ENCODE data around the gene ARHGAP31.
"Not testable (repeated sequence)": the region's sequence is repeated elsewhere in the genome, so short reads cannot be mapped to it uniquely, and the experiment has no call there.

Gene ARHGAP31

DNA sequence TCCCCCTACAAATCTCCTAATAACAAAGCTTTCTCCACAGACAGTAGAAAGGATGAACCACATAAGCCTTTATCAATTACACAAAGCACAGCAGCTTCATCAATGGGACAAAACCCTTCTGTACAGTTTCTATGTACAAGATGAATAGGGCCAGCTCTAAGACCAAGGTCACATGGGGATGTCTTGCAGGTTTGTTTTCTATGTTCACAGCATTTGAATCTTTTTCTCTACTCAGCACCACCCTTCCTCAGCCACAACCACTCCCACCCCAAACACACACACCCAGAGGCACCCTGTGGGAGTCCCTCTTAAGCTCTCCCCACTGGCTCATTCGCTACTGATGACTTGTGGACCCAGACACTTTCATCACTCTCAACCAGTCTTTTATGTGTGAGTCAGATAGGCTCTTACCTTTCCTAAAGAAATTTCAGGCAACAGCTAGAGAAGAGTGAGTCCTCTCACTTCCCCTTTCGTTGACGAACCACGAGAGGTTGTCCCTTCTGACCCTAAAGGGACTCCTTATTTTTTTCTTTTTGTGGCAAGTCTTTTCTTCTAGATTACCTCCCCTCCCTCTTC is 57.9 kb downstream of the ARHGAP31 start:
- peak in 2 of 5 experiments; percentile 7 to 28 for DNase-seq

DNA sequence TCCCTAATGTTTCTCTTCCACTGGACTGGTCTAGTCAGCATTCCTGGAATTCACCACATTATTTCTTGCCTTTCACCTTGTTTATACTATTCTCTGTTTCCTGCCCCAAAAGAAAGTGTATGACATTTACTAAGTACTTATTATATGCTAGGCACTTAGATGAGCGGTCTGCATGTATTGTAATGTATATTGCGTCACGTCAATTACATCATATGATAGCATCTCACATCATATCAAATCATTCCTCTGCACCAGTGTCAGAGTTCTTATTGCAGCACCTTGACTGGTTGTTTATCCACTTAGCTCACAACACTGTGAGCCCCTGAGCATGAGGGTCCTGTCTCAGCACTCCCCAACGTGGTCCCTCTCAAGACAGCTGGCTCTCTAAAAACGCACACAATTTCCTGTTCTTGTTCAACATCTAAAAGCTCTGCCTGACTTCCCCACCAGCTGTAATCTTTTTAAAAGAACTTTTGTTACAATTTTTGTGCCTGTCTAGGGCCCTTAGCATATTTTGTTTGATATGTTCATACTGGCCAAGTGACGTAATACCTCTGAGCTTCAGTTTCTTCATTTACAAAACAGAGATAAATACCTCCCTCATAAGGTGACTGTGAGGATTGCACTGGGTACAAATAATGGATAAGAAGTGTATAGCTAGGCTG is 58.8 kb downstream of the ARHGAP31 start:
- DNase-seq, result peak in 1 of 5 experiments; percentile 42

DNA sequence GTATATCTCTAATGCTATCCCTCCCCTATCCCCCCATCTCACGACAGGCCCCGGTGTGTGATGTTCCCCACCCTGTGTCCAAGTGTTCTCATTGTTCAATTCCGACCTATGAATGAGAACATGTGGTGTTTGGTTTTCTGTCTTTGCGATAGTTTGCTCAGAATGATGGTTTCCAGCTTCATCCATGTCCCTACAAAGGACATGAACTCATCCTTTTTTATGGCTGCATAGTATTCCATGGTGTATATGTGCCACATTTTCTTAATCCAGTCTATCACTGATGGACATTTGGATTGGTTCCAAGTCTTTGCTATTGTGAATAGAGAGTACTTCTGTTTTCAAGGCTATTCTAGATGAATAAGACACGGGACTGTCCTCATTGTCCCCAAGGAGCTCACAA is 61.4 kb downstream of the ARHGAP31 start:
- DNase-seq, result not testable (repeated sequence)

DNA sequence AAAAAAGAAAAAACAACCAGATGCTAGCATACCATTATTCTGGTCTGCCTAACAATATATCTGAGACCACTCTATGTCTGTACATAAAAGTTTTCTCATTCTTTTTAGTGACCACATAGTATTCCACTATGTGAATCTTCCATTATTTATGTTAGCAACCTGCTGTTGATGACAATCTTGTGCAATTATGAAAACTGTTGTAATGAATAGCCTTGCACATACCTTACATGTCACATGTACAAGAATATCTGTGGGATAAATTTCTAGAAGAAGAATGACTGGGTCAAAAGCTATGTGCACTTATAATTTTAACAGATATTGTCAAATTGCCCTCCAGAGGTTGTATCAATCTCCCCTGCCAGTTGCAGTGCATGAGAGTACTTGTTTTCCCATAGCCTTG is 62.5 kb downstream of the ARHGAP31 start:
- DNase-seq, result no peak

DNA sequence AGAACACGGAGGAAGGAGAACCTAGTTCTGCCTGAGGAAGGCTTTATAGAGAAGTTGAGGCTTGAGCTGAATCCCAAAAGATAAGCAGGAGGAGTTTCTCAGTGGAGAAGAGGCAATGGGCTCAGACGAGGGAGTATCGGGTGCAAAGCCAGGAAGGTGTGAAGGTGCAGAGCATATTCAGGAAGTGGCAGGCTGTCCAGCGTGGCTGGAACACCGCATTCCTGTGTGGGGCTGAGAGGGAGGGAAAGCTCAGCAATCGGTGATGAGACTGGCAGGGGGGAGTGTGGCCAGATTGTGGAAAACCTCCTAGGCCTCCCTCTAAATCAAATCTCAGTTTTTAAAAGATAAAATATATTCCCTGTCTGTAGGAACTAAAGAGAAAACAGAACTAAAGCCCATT is 63.0 kb downstream of the ARHGAP31 start:
- DNase-seq, result no peak

DNA sequence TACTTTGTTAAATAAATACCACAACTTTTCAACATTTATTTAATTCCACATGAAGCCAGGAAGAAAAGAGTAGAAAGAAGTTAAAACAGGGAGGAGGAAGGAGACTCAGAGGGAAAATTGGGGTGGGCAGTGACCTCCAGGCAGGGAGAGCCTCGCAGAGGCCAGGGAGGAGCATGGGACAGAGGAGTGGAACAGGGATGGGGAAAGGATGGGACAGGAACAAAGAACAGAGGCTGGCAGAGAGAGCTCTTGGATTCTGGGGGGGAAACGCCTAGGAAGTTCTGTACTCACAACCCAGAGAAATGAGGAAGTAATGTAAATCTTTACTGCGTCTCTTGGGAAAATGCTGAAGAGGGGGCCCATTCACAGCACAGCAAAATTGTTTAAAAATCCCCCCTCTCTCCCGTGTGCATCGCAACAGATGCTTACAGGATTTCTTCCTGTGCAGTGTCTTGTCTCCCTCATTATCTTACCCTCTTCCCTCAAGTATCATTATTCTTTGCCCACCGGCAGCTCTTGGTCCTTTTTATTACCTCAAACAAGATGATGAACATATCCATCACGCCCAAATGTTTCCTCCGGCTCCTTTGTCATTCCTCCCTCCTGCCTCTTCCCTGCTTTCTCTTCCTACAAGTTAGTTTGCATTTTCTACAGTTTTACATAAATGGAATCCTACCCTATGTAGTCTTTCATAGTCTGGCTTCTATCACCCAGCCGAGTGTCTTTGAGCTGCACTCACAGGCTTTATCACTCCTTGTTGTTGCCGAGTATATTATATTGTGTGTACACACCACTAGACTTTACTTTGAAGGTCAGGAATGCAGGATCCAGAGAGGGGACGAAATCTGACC is 65.5 kb downstream of the ARHGAP31 start:
- no peak for DNase-seq

DNA sequence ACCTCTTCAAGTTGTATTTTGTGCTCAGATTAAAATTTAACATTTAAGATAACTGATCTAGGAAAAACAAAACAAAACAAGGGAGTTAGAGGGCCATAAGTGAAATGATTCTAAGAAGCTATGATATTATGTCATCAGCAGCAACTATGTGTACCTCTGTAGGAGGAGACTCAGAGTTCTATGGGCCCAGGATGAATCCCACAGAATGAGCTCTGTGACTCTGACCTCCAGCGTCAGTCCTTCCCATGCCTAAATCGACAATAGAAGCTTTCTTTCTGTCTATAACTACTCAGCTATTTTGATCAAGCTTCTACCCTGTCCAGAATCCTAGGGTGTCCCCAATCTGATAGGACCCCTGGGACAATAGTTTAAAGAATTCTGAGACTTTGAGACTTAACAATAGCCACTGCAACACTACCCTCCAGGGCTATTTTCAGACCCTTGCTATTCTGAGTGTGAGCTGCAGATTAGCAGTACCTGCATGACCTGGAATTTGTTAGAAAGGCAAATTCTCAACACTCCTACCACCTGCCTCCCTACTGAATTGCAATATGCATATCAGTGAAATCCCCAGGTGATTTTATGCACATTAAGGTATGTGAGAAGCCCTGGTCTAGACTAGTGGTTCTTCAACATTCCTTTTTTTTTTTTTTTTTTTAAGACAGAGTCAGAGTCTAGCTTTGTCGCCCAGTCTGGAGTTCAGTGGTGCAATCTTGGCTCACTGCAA is 66.7 kb downstream of the ARHGAP31 start:
- DNase-seq, result no peak

DNA sequence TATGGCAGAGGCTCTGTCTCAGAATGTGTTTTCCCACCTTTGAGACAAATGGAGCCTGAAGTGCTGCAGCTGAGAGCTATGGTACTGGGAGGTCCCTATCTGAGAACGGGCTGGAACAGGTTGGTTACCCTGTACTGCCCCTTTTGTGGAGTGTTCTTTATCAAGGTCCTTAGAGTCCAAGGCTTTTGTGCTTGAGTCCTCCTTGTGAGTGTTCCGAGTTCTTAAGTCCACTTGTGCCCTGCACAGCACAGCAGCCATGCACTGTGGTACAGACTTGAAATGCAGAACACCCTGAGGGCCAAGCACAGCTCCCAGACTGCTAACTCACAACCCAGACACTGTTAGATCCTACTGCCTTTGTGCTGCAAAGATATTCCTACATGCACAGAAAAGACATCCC is 67.8 kb downstream of the ARHGAP31 start:
- no peak for DNase-seq

DNA sequence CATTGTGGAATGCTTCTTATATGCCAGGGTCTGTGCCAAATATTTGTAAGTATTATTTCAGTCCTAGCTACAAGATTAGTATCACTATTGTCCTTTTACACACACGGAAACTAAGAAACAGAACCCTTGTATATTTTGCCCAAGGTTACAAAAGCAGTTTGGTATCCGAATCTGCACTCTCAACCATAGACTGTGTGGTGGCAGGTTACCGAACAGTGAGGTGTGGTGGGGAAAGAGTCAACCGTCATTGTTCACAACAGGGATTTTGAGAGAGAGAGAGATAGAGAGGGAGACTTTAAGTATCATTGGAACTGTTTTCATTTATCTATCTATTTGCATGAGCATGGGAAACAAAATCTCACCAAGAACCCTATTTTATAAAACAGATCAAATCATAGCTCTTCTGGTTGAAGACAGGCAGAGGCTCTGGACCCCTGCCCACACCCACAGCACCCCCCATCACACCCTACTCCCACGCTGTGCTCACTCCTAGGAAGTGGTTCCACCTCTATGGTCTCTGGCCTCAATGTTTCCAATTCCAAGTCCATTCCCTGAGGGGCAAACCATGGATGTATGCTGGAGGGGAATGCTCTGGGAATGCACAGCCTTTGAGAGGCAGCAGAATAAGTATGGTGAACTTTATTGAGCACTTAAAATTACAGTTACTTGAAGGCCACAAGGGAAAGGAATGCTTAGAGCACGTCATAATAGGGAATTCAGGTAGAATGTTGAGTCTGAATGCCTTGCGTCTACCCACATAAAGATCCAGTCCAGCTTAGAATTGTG is 69.0 kb downstream of the ARHGAP31 start:
- DNase-seq, result no peak

DNA sequence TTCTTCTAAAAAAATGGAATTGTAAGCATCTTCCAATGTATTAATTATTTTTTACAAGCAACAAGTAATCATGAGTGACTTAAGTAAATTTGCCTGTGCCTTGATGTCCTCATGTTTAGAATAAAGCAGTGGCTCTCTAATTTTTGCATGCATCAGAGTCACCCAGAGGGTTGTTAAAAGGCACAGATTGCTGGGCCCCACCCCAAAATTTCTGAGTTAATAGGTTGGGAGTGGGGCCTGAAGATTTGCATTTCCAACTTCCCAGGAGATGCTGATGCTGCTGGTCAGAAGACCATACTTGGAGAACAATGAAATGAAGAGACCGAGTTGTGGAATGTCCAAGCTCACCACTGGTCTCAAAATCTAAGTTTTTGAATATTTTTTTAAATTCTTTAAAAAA is 70.2 kb downstream of the ARHGAP31 start:
- no peak for DNase-seq

DNA sequence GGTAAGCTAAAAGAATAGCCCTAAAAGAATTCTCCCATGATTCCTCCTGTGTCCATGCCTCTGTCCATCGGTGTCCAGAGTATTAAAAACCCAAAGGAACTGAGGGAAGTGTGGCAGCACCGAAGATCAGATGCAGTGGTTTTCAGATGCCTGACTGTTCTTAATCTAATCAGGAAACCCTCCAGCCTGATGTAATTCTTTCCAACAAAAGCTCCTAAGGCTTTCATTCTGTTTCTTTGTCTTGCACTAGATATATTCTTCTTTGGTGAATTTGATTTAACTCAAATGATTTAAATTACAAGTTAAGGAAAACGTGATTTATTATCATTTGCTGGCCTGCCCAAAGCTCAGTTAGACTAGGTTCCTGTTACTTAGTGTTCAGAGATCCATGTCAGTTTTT is 71.2 kb downstream of the ARHGAP31 start:
- no peak for DNase-seq

DNA sequence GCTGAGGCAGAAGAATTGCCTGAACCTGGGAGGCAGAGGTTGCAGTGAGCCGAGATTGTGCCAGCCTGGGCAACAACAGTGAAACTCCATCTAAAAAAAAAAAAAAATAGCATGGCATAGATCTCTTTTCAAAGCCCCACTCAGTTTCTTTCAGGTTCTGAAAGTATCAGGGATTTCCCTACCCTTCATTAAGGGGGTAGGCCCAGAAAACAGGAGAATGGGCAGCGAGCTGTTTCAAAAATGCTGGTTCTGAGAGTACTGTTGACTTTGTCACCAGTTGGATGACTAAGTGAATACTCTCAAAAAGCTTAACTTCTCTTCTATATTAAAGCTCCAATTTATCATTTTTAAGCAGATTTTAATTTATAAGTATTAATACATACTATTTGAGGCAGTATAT is 72.8 kb downstream of the ARHGAP31 start:
- no peak for DNase-seq

DNA sequence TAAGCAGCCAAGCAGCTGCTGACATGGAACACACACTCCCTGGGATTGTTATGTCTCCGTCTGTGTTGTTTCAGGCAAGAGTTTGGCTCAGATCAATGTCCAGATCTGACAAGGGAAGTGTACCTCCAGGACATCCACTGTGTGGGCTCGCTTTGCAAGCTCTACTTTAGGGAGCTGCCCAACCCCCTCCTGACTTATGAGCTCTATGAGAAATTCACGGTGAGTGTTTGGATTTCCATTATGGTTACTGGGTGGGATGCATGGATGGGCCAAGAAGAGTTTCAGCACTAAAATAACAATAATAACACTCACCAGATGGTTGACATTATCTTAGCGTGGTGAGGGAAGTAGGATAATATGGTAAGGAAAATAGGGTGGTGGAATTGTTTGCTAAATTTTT is 74.1 kb downstream of the ARHGAP31 start:
- DNase-seq, result no peak

DNA sequence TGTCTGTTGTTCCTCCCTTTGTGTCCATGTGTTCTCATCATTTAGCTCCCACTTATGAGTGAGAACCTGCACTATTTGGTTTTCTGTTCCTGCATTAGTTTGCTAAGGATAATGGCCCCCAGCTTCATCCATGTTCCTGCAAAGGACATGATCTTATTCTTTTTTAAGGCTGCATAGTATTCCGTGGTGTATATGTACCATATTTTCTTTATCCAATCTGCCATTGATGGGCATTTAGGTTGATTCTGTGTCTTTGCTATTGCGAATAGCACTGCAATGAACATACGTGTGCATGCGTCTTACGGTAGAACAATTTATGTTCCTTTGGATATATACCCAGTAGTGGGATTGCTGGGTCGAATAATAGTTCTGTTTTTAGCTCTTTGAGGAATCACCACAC is 77.6 kb downstream of the ARHGAP31 start:
- not testable (repeated sequence) for DNase-seq

DNA sequence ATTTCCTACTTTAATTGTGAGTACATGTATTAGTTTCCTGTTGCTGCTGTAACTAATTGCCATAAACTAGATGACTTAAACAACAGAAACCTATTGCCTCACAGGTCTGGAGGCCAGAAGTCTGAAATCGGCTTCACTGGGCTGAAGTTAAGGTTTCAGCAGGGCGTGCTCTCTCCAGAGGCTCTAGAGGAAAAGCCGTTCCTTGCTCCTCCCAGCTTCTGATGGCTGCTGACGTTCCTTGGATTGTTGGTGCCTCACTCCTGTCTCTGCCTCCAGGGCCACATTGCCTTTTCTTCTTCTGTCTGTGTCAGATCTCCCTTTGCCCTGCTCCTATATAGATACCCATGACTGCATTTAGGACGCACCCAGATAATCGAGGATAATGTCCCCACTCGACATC is 80.9 kb downstream of the ARHGAP31 start:
- DNase-seq, result no peak

DNA sequence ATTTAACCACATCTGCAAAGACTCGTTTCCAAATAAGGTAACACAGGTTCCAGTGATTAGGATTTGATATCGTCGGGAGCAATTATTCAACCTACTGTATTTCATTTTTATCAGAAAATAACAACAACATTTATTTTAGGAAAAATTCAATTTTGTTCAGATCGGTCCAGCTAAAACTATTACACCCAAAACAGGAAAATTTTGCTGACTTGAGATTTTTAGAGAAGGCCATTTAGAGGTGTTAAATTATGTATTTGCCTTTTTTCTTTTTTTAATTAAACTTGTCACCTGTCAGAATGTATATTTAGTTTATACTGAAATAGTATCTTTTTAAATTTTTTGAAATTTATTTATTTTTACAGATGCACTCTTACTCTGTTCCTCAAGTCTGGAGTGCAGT is 81.3 kb downstream of the ARHGAP31 start:
- DNase-seq, result no peak

DNA sequence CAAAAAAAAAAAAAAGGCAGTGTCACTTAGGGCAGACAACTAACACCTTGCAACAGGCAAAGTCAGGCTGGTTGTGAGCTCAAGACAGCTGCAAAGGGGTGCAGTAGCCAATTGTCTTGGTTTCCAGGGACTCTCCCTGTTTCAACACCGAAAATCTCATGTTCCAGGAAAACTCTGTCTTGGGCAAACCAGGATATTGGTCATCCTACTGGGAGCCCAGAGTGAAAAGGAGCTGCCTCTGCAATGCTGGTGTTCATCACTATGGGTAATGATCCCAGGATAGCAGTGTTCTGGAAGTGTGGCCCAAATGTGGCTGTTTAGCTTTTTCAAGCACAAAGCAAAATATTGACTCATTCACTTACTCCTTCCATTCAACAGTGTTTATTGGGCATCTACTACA is 82.6 kb downstream of the ARHGAP31 start:
- no peak for DNase-seq

DNA sequence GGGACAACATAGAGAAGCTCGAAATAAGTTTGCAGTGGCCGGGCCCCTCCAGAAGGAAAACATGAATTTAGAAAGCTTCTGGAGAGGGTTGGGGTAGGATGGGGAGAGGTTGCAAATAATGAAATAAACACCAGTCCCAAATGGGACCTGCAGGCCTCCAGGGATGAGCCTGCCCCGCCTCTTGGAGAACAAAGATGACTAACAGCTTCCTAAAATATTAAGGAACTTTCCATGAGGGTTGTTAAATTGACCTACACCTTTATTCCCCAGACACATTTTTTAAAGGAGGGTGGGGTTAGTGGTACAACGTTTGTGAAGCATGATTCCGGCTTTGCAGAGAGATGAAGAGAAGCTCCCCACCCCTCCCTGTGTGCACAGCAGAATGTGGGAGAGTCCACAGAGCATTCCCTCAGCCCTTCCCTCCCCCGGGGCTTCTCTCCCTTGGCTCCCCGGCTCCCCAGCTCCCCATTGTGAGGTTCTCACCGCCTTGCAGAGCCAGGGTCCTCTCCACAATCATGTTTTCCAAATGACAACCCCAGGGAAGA is 84.1 kb downstream of the ARHGAP31 start:
- DNase-seq, result no peak

DNA sequence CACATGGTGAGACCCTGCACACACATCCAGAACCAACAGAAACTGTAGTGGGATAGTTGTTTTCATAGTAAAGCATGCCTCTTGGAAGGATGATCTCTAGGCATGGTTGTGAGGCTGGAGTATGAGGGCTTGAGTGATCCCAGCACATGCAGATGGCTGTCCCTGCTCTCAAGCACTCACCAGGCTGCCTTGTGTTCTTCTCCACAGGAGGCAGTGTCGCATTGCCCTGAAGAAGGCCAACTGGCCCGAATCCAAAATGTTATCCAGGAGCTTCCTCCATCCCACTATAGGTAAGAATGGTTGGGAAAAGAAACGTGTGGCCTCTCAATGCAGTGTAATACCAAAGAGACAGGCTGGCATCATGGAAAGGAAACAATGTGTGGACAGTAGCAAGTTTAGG is 86.5 kb downstream of the ARHGAP31 start:
- no peak for DNase-seq

DNA sequence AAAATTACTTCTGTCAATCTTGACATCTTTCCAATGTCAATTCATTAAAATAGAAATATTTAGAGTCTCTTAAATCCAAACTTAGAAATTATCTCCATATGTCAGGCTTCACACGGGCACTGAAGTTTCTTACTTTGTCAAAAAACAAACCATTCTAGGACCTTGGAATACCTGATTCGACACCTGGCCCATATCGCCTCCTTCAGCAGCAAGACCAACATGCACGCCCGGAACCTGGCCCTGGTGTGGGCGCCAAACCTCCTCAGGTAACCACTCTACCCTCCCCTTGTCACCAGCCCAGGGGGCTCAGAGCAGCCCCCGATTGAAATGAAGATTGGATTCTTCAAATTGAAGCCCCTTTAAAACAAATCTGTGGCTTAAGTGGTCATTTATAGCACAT is 88.0 kb downstream of the ARHGAP31 start:
- no peak for DNase-seq

DNA sequence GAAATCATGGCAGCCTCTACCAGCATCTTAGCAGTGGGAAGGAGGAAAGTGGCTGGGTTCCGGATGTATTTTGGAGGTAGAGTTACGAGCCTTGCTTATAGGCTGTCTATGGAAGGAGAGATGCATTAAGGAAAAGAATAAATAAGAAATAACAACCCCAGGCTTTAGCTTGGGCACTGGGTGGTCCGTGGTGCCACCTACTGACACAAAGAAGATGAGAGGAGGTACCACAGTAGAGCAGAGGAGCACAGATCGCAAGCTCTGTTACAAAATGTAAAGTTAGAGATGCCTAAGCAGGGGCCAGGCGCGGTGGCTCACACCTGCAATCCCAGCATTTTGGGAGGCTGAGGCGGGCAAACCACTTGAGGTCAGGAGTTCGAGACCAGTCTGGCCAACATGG is 94.4 kb downstream of the ARHGAP31 start:
- no peak for DNase-seq

DNA sequence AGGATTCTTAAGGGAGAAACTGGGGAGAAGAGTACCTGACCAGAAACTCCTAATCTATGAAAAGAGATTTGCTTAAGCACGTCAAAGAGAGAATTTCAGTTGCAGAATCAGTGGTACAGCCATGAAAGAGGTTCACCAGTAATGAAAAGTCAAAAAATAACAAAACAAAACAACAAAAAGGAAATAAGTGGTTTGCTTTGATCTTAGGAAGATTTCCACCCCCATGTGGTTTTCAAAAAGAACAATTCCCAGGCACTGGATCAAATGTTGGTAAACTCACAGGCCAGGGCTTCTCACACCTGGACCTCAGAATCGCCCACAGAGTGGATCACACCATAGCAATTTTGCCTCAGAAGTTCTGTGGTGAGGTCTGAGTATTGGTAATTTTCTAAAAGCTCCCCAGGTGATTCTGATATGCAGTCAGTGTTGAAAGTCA is 101.8 kb downstream of the ARHGAP31 start:
- DNase-seq, result peak in 1 of 5 experiments; percentile 35
